T-helper 1 cell (primary cell): ENCODE results near the gene COL13A1.

Source experiments
- DNase-seq, 5 donors: peaks; one replicate each; pipeline ENCODE4 v3.0.0-alpha.2; 2012 to 2020

COL13A1 gene

GRCh38 chr10:69848454-69848853 is 46.7 kb downstream of the COL13A1 start:
- DNase-seq = no peak

GRCh38 chr10:69849825-69850224 is 48.1 kb downstream of the COL13A1 start:
- DNase-seq = no peak

GRCh38 chr10:69850440-69850839 is 48.7 kb downstream of the COL13A1 start:
- DNase-seq = no peak

DNA sequence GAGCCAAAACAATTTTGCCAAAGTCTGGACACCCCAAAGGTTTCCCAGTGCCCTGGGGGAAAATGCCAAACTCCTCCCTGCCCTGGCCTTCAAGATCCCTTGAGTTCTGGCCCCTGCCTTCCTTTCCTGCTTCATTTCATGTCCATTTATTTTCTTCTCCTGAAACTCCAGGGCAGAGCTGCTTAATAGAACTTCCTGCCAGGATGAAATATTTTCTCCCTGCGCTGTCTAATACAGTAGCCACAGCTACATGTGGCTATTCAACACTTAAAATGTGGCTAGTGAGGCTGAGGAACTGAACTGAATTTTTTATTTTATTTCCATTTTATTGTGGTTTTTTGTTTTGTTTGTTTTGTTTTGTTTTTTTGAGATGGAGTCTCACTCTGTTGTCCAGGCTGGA is 49.6 kb downstream of the COL13A1 start:
- no peak for DNase-seq

DNA sequence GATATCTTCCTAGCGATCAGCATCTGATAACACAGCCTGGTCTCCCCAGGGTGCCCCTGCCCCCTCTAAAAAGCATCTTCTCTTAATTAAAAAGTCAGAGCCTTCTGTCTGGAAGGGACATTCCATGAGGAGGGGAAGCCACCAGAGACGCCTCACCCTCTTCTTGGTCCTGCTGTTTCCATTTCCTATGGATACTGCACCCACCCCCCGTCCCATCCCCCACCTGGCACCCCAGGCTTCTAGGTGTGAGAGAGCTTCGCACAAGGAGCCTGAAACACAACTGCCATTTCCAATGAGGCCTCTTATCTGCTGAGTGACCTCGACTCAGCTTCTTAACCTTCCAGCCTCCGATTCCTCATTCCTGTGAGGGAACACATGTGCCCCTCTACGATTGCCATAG is 51.4 kb downstream of the COL13A1 start:
- no peak for DNase-seq

GRCh38 chr10:69854511-69855345 is 53.0 kb downstream of the COL13A1 start:
- DNase-seq = no peak

DNA sequence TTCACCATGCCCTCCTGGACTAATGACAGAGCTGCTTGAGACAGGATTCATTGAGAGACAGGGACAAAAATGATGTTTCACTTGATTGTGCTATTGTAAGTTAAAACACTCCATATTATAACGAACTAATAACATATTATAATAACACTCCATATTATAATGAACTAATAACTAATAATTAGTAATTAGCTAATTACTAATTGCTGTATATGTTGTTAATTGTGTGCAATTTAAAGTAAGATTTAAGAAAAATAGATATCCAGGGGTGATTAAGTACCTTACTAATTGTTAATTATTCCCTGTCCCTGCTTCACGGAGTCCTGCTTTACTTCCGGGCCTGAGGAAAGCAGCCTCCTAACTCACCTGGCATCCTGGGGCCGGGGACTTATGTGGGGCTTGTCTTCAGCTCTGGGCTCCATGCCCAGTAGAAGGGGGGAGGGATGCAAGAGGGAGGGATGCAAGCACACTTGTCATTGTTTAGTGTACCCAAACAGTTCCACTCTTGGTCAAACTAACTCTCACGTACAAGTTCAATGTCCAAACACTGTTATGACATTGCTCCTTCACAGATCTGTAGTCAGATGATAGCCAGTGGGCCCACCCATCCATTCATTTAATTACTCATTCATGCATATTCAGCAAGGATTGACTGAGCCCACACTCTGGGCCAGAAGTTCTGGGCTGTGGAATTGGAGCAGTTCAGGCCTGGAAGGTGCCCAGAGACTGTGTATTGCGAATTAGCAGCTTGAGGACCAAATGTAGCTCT is 53.8 kb downstream of the COL13A1 start:
- DNase-seq = no peak

GRCh38 chr10:69856601-69857166 is 55.0 kb downstream of the COL13A1 start:
- DNase-seq = no peak

DNA sequence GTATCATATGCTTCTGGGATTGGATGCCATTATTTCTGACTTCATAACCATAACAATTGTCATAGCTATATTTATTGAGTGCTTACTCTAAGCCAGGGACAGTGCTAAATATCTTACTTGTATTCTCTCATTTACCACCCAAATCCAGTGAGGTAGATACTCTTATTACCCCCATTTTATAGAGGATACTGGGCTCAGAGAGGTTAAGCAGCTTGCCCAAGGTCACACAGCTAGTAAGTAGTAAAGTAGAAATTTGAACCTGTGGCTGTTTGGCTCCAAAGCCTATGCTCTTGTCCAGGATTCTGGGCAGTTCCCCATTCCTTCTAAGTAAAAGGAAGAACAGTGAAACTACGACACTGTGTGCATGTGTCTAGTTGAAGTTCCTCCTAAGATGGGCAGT is 56.5 kb downstream of the COL13A1 start:
- no peak for DNase-seq

GRCh38 chr10:69860271-69860670 is 58.6 kb downstream of the COL13A1 start:
- DNase-seq = no peak

DNA sequence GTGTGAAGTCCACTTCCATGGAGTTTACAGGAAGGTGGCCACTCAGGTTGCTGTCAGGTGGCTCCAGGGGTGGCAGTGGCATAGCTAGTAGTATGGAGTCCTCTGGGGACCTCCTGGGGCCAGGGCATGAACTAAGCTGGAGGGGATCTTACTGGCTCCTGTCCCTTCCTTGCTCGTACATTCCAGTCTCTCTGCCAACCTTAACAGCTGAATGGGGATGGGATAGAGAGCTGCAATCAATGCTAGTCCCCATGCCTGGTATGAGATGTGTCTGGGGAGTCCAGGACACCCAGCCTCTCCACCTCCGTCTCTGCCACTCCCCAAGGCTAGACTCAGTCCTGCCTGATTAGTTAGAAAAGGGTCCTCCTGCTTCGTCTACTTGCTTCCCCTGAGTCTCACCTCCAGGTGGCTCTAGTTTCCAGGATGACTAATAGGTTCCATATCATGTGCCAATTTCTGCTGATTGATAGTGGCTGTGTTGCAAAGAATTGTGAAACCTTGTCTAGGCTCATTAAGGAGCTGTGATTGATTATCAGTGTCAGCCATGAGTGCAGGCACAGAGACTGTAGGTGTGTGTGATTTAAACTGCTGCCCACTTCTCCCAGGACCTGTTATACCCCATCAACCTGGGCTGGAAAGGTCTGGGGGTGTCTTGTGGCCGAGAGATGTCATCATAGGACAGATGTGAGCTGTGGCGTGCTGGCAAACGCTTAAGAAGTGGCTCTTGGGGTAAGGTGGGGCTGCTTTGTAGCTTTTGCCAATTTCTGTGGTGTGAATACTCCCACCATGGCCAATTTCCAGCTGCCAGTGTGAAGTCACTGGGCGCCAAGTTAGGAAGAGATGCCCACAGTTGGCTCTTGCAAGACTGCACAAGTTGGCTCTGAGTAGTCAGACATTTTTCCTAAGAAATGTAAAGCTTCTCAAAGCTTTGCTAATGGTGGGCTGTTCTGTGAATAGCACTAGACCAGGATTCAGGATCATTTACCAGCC is 59.8 kb downstream of the COL13A1 start:
- DNase-seq = peak in 1 of 5 donors; percentile 33

GRCh38 chr10:69862882-69863530 is 61.3 kb downstream of the COL13A1 start:
- DNase-seq = no peak

GRCh38 chr10:69863580-69863979 is 61.9 kb downstream of the COL13A1 start:
- DNase-seq = no peak

- no peak for DNase-seq
These were observed 62.6 kb downstream of the COL13A1 start for GRCh38 chr10:69864321-69864720.

GRCh38 chr10:69865450-69865849 is 63.7 kb downstream of the COL13A1 start:
- DNase-seq = no peak

DNA sequence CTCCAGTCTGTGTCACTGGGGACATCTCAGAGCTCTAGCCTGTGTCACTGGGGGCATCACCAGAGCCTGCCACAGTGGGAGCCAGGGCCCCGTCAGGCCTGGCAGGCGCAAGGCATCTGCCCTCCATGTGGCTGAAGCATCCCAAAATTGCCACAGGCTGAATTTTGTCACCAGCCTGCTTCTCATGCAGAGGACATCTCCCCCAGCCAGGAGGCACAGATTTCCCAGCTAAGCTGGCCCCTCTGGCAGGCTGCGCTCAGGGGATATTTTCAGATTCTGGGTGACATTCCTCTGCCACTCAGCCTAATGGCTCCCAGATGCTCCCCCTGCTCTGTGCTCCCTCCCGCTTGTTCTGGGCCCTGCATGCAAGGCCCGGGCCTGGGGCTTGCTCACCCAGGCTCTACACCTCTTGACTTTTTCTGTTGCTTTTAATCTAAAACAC is 64.6 kb downstream of the COL13A1 start:
- DNase-seq = no peak

GRCh38 chr10:69866688-69867461 is 65.2 kb downstream of the COL13A1 start:
- no peak for DNase-seq

- DNase-seq = no peak
These were observed 66.2 kb downstream of the COL13A1 start for GRCh38 chr10:69867699-69868558.

DNA sequence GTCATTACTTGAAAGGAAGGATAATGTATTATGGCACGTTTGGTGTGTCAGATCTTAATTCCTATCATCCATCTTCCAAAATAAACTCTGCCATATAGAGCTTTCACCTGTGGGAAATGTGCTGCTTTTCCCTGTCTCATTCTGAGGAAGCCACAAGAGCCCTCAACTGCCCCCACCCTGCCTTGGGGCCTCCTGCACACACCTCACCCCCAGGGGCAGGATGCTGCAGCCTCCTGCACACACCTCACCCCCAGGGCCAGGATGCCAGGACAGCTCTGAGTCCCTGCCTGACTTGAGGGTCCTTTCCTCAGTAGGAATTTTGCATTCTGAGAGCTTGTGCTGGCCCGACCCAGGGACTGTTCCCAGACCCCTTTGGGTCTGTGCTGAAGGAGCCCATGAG is 67.1 kb downstream of the COL13A1 start:
- no peak for DNase-seq
